ENCODE data around the gene ADH6. TPM values are rescaled to one million over a fixed set of nuclear protein-coding genes. Genes with fewer than 3 reads are reported as not detected.

ADH6 gene
- total RNA-seq, 4 donors from 2014 or later, result not detected

DNA sequence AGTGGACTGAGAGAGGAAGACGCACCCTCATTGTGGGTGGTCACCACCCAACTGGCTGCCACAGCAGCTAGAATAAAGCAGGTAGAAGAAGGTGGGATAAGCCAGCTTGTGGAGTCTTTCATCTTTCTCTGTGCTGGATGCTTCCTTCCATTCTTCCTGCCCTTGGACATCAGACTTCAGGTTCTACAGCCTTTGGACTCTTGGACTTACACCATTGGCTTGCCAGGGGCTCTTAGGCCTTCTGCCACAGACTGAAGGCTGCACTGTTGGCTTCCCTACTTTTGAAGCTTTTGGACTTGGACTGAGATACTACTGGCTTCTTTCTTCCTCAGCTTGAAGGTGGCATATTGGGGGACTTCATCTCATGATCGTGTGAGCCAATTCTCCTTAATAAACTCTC is 33.5 kb downstream of the ADH6 start:
- TF ChIP-seq, protein P1, sequence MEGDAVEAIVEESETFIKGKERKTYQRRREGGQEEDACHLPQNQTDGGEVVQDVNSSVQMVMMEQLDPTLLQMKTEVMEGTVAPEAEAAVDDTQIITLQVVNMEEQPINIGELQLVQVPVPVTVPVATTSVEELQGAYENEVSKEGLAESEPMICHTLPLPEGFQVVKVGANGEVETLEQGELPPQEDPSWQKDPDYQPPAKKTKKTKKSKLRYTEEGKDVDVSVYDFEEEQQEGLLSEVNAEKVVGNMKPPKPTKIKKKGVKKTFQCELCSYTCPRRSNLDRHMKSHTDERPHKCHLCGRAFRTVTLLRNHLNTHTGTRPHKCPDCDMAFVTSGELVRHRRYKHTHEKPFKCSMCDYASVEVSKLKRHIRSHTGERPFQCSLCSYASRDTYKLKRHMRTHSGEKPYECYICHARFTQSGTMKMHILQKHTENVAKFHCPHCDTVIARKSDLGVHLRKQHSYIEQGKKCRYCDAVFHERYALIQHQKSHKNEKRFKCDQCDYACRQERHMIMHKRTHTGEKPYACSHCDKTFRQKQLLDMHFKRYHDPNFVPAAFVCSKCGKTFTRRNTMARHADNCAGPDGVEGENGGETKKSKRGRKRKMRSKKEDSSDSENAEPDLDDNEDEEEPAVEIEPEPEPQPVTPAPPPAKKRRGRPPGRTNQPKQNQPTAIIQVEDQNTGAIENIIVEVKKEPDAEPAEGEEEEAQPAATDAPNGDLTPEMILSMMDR (IDR thresholded peaks at IDR 0.05; ENCODE audit: low read depth), result no peak

DNA sequence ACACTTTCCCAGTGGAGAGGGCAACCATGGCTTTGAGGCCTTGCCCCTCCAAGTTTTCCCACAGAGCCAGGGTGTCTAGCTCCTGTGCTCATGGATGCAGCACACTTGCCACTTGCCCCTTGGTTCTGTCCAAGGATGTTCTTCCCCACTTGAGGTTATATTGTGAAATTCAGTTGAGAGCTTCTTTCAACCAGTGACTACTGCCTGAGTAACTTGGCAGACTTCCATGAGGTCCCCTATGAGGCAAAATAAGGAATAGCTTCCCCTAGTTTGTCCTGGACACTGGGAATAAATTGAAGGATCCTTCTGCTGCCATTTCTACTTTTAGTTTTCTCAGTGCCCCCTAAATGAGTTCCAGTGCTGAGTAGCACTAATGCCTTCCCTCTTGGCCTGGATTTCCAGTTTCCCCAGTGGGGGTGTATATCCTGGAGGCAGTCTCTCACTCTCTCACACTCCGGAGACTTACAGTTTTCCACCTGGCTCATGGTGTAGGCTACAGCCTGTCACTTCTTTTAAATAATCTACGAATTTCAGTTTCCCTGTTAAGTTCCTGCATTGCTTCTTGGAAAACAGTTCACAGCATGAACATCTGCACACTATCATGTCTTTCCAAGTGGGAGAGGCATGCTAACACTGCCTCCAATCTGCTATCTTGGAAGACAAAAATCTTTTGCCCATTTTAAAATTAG is 38.5 kb downstream of the ADH6 start:
- TF ChIP-seq, protein P1 (IDR thresholded peaks at IDR 0.05; ENCODE audit: low read depth), result no peak

- TF ChIP-seq, protein P1 (IDR thresholded peaks at IDR 0.05; ENCODE audit: low read depth), result no peak
Observed at GRCh38 chr4:99179626-99180025, 39.4 kb downstream of the ADH6 start.

- TF ChIP-seq, protein P1 (IDR thresholded peaks at IDR 0.05; ENCODE audit: low read depth), result no peak
Observed at GRCh38 chr4:99179178-99179577, 39.9 kb downstream of the ADH6 start.

DNA sequence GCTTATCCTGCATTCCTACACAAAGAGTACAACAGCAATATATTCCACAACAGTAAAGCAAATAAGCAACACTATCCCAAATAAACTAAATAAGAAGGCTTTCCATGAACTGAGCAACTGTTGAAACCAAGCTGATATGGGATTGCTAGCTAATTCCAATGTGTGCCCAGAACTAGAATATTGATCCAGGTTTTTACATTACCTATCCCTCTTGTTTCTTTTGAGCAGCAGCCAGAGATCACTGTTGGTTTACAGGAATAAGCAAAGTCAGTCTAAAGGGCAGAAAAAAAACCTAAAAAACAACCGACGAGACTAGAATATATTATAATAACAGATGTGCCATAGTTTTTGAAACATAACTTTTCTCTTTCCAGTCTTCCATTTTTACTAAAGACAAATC is 52.5 kb downstream of the ADH6 start:
- TF ChIP-seq, protein P1 (IDR thresholded peaks at IDR 0.05; ENCODE audit: low read depth), result no peak

- TF ChIP-seq, protein P1 (IDR thresholded peaks at IDR 0.05; ENCODE audit: low read depth), result no peak
Observed at GRCh38 chr4:99165978-99166377, 53.1 kb downstream of the ADH6 start.

- TF ChIP-seq, protein P1 (IDR thresholded peaks at IDR 0.05; ENCODE audit: low read depth), result no peak
Observed at GRCh38 chr4:99161373-99162099, 57.5 kb downstream of the ADH6 start.

Data from subcutaneous adipose tissue (tissue), 4 donors.